ENCODE results near the gene PSMC3.

- TF ChIP-seq CTCF (IDR thresholded peaks at IDR 0.05; ENCODE audit: low read length) = no peak
- TF ChIP-seq EZH2 (IDR thresholded peaks at IDR 0.05; ENCODE audit: borderline replicate concordance, low read length) = no peak
Observed at GRCh38 chr11:47398011-47398410, 28.2 kb downstream of the PSMC3 start.
